ENCODE measurements around the gene EXD2. TPM values are rescaled to one million over a fixed set of nuclear protein-coding genes. Genes with fewer than 3 reads are reported as not detected.

EXD2 gene
- total and polyA plus RNA-seq, 7 donors: 1.8 to 18.0 (median 14.7) TPM

DNA sequence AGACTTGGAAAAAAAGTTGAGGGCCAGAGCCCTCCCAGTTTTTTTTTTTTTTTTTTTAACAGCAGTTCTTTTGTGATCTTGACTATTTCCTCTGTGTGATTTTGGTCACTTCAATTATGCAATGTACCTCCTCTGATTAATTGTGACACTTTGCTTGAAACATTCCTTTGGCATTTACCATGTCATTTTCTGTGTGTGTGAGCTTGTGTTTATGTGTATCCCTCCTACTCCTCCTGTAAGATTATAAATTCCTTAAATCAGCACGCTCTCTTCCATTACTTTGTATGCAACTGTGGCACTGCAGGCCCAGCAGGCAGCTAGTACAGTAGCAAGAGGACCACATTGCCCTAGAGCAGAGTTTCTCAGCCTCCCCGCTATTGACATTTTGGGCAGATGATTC, 35.4 kb downstream of the EXD2 start:
- no peaks in the 10 kb centered on the region for H3K27me3 ChIP-seq
- H3K4me1 ChIP-seq: peaks cover 0 to 16% (median 10%) of the 10 kb centered on the region in 4 donors
- peaks cover 4 to 42% (median 8%) of the 10 kb centered on the region in 4 donors for H3K36me3 ChIP-seq
- intact Hi-C loops (cut with DNase I): no loop called here
- no peak overlapping the region for H3K4me3 ChIP-seq
- H3K9me3 ChIP-seq: no peaks in the 10 kb centered on the region
- TF ChIP-seq EP300 (IDR thresholded peaks at IDR 0.05) (no peak), CTCF (IDR thresholded peaks at IDR 0.05) (no peak), POLR2AphosphoS5 (IDR thresholded peaks at IDR 0.05) (no peak), POLR2A (IDR thresholded peaks at IDR 0.05) (no peak)
- peak overlapping the region; percentile 6 to 61 (median 38) for H3K27ac ChIP-seq
- 96 to 97% methylated on average over 2 of the region's 2 CpGs for WGBS, 2 donors
- DNase-seq: no peak

- no peak for TF ChIP-seq POLR2A (IDR thresholded peaks at IDR 0.05)
- no peak for TF ChIP-seq POLR2AphosphoS5 (IDR thresholded peaks at IDR 0.05)
- TF ChIP-seq EP300 (IDR thresholded peaks at IDR 0.05): no peak
- no peak for TF ChIP-seq CTCF (IDR thresholded peaks at IDR 0.05)
- intact Hi-C loops (cut with DNase I): no loop called here
- H3K27me3 ChIP-seq: no peaks in the 10 kb centered on the region
- no peak overlapping the region for H3K4me3 ChIP-seq
- no peak for DNase-seq
- no peak overlapping the region for H3K27ac ChIP-seq
- WGBS, 2 donors: 73 to 79% methylated on average over 2 of the region's 2 CpGs
- peaks cover 4 to 62% (median 24%) of the 10 kb centered on the region in 4 donors for H3K36me3 ChIP-seq
- no peaks in the 10 kb centered on the region for H3K9me3 ChIP-seq
- peaks cover 0 to 8% (median 4%) of the 10 kb centered on the region in 4 donors for H3K4me1 ChIP-seq
Measured at GRCh38 chr14:69231486-69231885, 40.2 kb downstream of the EXD2 start.

DNA sequence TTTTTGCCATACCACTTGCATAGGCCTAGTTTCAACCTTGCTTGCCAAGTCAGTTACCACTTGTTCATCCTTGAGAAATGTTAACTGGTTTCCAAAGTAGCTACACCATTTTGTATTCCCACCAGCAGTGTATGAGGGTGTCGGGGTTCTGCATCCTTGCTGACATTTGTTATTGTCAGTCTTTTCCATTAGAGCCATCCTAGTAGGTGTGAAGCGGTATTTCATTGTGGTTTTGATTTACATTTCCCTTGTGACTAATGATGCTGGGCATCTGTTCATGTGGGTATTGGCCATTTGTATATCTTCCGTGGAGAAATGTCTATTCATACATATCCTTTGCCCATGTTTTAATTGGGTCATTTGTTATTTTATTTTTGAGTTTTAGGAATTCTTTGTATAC, 41.1 kb downstream of the EXD2 start:
- no peak for DNase-seq
- H3K27me3 ChIP-seq: no peaks in the 10 kb centered on the region
- H3K4me1 ChIP-seq: no peaks in the 10 kb centered on the region
- peaks cover 10 to 71% (median 32%) of the 10 kb centered on the region in 4 donors for H3K36me3 ChIP-seq
- TF ChIP-seq POLR2A (IDR thresholded peaks at IDR 0.05) (no peak), EP300 (IDR thresholded peaks at IDR 0.05) (no peak), CTCF (IDR thresholded peaks at IDR 0.05) (no peak), POLR2AphosphoS5 (IDR thresholded peaks at IDR 0.05) (no peak)
- WGBS, 2 donors: 94% methylated on average over 3 of the region's 3 CpGs
- H3K4me3 ChIP-seq: no peak overlapping the region
- intact Hi-C loops (cut with DNase I): no loop called here
- H3K27ac ChIP-seq: no peak overlapping the region
- no peaks in the 10 kb centered on the region for H3K9me3 ChIP-seq

- DNase-seq: no peak
- Histone ChIP-seq H3K9me3 (no peaks in the 10 kb centered on the region), H3K36me3 (peaks cover 16 to 81% (median 41%) of the 10 kb centered on the region in 4 donors), H3K27ac (no peak overlapping the region), H3K27me3 (no peaks in the 10 kb centered on the region), H3K4me1 (no peaks in the 10 kb centered on the region), H3K4me3 (no peak overlapping the region)
- no peak for TF ChIP-seq EP300 (IDR thresholded peaks at IDR 0.05)
- no peak for TF ChIP-seq POLR2AphosphoS5 (IDR thresholded peaks at IDR 0.05)
- no peak for TF ChIP-seq POLR2A (IDR thresholded peaks at IDR 0.05)
- no peak for TF ChIP-seq CTCF (IDR thresholded peaks at IDR 0.05)
- intact Hi-C loops (cut with DNase I): no loop called here
Measured at GRCh38 chr14:69234106-69234505, 42.8 kb downstream of the EXD2 start.

DNA sequence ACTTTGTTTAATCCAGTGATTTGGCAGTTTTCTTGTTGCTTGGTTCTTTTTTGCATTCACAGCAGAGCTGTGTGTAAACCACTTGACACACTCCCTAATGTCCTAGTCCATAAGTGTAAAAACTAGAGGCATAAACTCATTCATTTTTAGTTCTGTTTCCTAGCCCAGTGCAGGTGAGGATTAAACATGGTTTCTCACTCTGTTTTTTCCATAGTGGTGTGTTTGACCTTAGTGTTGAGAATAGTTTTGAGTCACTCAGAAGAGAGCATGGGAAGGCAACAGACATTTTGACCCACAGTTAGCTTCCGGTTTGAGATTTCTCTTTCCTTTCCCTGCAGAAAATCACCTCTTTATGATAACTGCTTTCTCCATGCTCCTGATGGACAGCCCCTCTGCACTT, 44.4 kb downstream of the EXD2 start:
- no peaks in the 10 kb centered on the region for H3K27me3 ChIP-seq
- no peaks in the 10 kb centered on the region for H3K4me1 ChIP-seq
- no peak overlapping the region for H3K27ac ChIP-seq
- TF ChIP-seq POLR2AphosphoS5 (IDR thresholded peaks at IDR 0.05): no peak
- TF ChIP-seq CTCF (IDR thresholded peaks at IDR 0.05): no peak
- TF ChIP-seq POLR2A (IDR thresholded peaks at IDR 0.05): no peak
- no peak for TF ChIP-seq EP300 (IDR thresholded peaks at IDR 0.05)
- intact Hi-C loops (cut with DNase I): no loop called here
- H3K9me3 ChIP-seq: no peaks in the 10 kb centered on the region
- no peak for DNase-seq
- peaks cover 16 to 83% (median 38%) of the 10 kb centered on the region in 4 donors for H3K36me3 ChIP-seq
- no peak overlapping the region for H3K4me3 ChIP-seq
- WGBS, 2 donors: 96 to 100% methylated on average over 1 of the region's 1 CpG
